ENCODE measurements around the gene ZNF195. TPM values are rescaled to one million over a fixed set of nuclear protein-coding genes. Genes with fewer than 3 reads are reported as not detected.

The ZNF195 gene
- polyA plus RNA-seq, 4 donors: 20.4 to 42.3 (median 38.2) TPM

Other genes starting within 250 kb of the ZNF195 start
- gene OSBPL5, start 213.8 kb downstream of the ZNF195 start, polyA plus RNA-seq (ENCODE audit: insufficient read length in 4 of 4): 10 to 100 TPM; 17.9 to 26.8 (median 21.5) TPM
- not detected for gene MRGPRG, start 160.3 kb downstream of the ZNF195 start, polyA plus RNA-seq (ENCODE audit: insufficient read length in 4 of 4)
- gene MRGPRE, start 146.7 kb downstream of the ZNF195 start, polyA plus RNA-seq (ENCODE audit: insufficient read length in 4 of 4): not detected

All from left renal pelvis (tissue), 4 donors.